ENCODE results near the gene BCAM.
A peak's percentile ranks its signal among the peaks of the same experiment; 100 is the strongest.
"Not testable (repeated sequence)": the region's sequence is repeated elsewhere in the genome, so short reads cannot be mapped to it uniquely, and the experiment has no call there.

The BCAM gene, protein sequence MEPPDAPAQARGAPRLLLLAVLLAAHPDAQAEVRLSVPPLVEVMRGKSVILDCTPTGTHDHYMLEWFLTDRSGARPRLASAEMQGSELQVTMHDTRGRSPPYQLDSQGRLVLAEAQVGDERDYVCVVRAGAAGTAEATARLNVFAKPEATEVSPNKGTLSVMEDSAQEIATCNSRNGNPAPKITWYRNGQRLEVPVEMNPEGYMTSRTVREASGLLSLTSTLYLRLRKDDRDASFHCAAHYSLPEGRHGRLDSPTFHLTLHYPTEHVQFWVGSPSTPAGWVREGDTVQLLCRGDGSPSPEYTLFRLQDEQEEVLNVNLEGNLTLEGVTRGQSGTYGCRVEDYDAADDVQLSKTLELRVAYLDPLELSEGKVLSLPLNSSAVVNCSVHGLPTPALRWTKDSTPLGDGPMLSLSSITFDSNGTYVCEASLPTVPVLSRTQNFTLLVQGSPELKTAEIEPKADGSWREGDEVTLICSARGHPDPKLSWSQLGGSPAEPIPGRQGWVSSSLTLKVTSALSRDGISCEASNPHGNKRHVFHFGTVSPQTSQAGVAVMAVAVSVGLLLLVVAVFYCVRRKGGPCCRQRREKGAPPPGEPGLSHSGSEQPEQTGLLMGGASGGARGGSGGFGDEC

GRCh38 chr19:44808463-44809371 lies at the start of gene BCAM:
Gene BCAM (plus strand): TSS chr19:44809103. CDS start chr19:44809125, 22 bp downstream.
- peak; percentile 22 for DNase-seq

DNA sequence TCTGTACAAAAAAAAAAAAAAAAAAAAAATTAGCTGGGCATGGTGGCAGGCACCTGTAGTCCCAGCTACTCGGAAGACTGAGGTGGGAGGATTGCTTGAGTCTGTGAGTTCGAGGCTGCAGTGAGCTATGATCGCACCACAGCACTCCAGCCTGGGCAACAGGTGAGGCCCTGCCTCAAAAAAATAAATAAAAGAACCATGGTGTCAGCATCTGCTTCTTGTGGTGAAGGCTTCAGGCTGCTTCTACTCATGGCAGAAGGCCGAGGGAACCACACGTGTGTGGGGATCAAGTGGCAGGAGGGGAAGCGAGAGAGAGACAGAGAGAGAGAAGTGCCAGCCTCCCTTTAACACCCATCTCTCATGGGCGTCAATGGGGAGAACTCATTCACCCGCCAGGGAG lies 46.9 kb upstream of the BCAM start:
- DNase-seq = no peak

- no peak for DNase-seq
Measured at GRCh38 chr19:44765033-44765948, 43.6 kb upstream of the BCAM start.

GRCh38 chr19:44765949-44766335 lies 43.0 kb upstream of the BCAM start:
- no peak for DNase-seq

GRCh38 chr19:44767295-44768180 lies 41.4 kb upstream of the BCAM start:
- no peak for DNase-seq

DNA sequence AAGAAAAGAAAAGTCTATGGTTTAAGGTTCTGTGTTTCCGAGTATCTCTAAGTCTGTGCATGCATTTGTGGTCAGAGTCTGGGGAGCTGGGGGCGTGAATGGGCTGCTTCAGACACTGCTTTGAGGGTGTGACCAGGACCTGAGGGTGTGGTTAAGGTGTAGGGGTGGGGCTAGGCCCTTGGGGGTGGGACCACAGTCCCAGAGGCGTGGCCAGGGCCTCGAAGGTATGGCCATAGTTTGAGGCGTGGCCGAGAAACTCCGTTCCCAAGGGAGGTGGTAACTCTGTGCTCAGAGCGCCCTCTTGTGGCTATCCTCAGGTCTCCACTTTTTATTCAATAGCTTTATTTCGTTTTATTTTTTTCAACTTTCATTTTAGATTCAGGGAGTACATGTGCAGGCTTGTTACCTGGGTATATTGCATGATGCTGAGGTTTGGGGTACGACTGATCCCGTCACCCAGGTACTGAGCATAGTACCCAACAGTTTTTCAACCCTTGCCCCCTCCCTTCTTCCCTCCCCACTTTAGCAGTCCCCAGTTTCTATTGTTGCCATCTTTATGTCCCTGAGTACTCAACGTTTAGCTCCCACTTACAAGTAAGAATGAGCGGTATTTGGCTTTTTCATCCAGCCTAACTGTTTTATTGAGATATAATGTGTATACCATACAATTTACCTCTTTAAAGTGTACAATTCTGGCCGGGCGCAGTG lies 38.2 kb upstream of the BCAM start:
- peak; percentile 63 for DNase-seq

GRCh38 chr19:44772144-44772543 lies 36.8 kb upstream of the BCAM start:
- not testable (repeated sequence) for DNase-seq

DNA sequence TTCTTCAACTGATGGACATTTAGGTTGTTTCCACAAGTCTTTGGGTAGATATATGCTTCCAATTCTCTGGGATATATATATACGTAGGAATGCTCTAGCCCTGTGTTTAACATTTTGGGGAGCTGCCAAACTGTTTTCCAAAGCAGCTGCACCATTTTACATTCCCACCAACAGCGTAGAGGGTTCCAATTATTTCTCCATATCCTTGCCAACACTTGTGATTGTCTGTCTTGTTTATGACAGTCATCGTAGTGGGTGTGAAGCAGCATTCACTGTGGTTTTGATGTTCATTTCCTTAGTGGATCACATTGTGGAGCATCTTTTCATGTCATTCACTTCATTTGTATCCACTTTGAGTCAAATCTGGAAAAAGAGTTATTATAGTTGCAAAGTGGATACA lies 35.9 kb upstream of the BCAM start:
- DNase-seq = no peak

- no peak for DNase-seq
Measured at GRCh38 chr19:44775676-44776240, 33.1 kb upstream of the BCAM start.

DNA sequence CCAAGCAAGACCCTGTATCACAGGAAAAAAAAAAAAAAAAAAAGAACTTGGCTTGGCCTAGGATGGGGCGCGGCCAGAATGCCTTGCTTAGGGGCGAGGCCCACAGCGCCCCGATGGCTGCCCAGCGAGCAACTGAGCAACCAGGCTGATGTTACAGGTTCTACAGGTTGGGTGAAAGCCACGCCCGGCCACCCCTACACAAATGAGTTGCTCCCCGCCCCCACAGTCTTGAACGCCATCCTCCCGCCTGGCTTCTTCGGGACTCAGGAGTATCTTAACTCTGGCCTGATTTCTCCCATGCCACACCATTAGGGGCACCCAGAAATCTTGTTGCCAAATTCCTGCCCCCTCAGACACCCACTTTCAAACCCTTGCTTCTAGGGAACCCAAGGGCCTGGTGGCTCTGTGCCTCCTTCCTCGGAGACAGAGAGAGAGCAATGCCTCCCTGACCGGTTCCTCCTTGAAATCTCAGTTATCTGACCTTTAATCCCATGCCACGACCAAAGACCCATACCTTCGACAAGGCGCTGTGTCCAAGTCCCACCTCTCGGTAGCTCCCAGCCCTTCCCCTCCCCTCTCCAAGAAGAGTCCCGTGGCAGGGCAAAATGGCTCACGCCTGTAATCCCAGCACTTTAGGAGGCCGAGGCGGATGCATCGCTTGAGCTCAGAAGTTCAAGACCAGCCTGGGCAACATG lies 32.4 kb upstream of the BCAM start:
- DNase-seq = no peak

GRCh38 chr19:44777715-44778347 lies 31.1 kb upstream of the BCAM start, which contains the start of gene CBLC:
Gene CBLC (plus strand): TSS chr19:44777890. CDS start chr19:44777932, 42 bp downstream.
- no peak for DNase-seq

- no peak for DNase-seq
Measured at GRCh38 chr19:44779150-44779549, 29.8 kb upstream of the BCAM start.

- not testable (repeated sequence) for DNase-seq
Measured at GRCh38 chr19:44781694-44782093, 27.2 kb upstream of the BCAM start.

DNA sequence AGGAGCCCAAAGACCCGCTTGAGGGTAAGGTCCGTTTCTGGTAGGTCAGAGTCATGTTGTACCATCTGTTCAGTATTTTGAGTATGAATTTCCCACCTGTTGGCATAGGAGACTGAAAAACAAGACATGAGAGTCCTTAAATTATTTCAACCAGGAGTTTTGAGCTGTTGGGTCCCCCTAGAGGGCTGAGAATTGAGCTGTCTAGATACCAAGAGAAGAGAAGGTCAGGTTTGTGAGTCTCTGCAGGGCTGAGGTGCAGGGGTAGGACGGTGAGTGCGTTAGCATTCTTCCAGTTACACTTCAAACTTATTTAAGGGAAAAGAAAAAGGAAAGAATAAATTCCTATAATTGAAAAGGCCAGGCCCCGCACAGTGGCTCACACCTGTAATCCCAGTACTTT lies 26.2 kb upstream of the BCAM start:
- DNase-seq = no peak

GRCh38 chr19:44783545-44783944 lies 25.4 kb upstream of the BCAM start:
- no peak for DNase-seq

DNA sequence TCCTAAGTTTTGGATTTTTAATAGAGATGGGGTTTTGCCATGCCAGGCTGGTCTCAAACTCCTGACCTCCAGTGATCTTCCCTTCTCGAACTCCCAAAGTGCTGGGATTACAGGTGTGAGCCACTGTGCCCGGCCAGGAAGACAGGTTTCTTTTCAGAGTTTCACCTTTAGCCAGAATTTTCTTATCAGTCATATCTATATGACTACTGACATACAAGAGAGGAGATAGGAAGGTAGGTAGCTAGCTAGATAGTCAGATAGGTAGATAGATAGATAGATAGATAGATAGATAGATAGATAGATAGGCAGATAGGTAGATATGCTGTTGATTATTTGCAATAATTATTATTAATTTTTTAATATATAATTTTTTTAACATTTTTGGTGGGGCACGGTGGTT lies 23.6 kb upstream of the BCAM start:
- DNase-seq = no peak

DNA sequence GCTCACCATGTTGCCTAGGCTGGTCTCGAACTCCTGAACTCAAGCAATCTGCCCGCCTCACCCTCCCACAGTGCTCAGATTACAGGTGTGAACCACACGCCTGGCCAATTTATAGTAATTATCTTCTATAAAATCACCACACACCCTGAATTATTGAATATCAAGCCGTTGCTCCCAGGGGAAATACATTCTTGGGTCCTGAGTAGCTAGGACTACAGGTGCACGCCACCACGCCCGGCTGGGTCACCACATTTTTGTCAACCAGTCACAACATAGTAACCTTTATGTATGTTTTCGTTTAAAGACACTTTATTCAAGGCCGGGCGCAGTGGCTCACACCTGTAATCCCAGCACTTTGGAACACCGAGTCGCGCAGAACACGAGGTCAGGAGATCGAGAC lies 22.9 kb upstream of the BCAM start:
- no peak for DNase-seq

- no peak for DNase-seq
Measured at GRCh38 chr19:44788971-44789370, 19.9 kb upstream of the BCAM start.

GRCh38 chr19:44789943-44790483 lies 18.9 kb upstream of the BCAM start:
- DNase-seq = no peak
